HG03442 (cell line): Measurements from ENCODE around the gene TMEM53.
"Not testable (repeated sequence)": the region's sequence is repeated elsewhere in the genome, so short reads cannot be mapped to it uniquely, and the experiment has no call there.

Experiments
- ATAC-seq: cut with Tn5 transposase; IDR thresholded peaks from one replicate; pipeline ENCODE4 v1.9.1; 2021; ENCODE audit warnings: mild to moderate bottlenecking, moderate library complexity; ENCODE audit not compliant: unreplicated experiment

TMEM53 gene

GRCh38 chr1:44673675-44674112 lies 587 bp downstream of the TMEM53 start:
- ATAC-seq, result peak; percentile 1

GRCh38 chr1:44672961-44673674 lies 1.2 kb downstream of the TMEM53 start:
- ATAC-seq, result no peak

- ATAC-seq, result no peak
These were observed 1.9 kb downstream of the TMEM53 start for GRCh38 chr1:44672254-44672955.

- no peak for ATAC-seq
These were observed 3.3 kb downstream of the TMEM53 start for GRCh38 chr1:44670751-44671640.

- not testable (repeated sequence) for ATAC-seq
These were observed 7.6 kb downstream of the TMEM53 start for GRCh38 chr1:44666719-44667118.

GRCh38 chr1:44664730-44665370 lies 9.4 kb downstream of the TMEM53 start:
- no peak for ATAC-seq

GRCh38 chr1:44663417-44663816 lies 10.9 kb downstream of the TMEM53 start:
- no peak for ATAC-seq

GRCh38 chr1:44662683-44663030 lies 11.6 kb downstream of the TMEM53 start:
- ATAC-seq, result no peak

- no peak for ATAC-seq
These were observed 12.2 kb downstream of the TMEM53 start for GRCh38 chr1:44661781-44662682.

GRCh38 chr1:44660176-44660575 lies 14.1 kb downstream of the TMEM53 start:
- ATAC-seq, result no peak

- ATAC-seq, result no peak
These were observed 14.7 kb downstream of the TMEM53 start for GRCh38 chr1:44659566-44659965.

GRCh38 chr1:44655609-44656008 lies 18.7 kb downstream of the TMEM53 start:
- no peak for ATAC-seq

- ATAC-seq, result no peak
These were observed 19.6 kb downstream of the TMEM53 start for GRCh38 chr1:44654621-44655187.

- ATAC-seq, result no peak
These were observed 20.9 kb downstream of the TMEM53 start for GRCh38 chr1:44653107-44653964.

- peak; percentile 59 for ATAC-seq
These were observed 21.7 kb downstream of the TMEM53 start for GRCh38 chr1:44652445-44653106.

- ATAC-seq, result no peak
These were observed 23.2 kb downstream of the TMEM53 start for GRCh38 chr1:44651069-44651468.

GRCh38 chr1:44650159-44650831 lies 24.0 kb downstream of the TMEM53 start:
- ATAC-seq, result no peak

- ATAC-seq, result no peak
These were observed 24.5 kb downstream of the TMEM53 start for GRCh38 chr1:44649788-44650158.
